Measurements from ENCODE around the gene OR10AD1. TPM values are rescaled to one million over a fixed set of nuclear protein-coding genes. Genes with fewer than 3 reads are reported as not detected.
A peak's percentile ranks its signal among the peaks of the same experiment; 100 is the strongest.

Gene OR10AD1
- total RNA-seq, 1 donor from 2014 or later = not detected

- Mint-ChIP-seq H3K4me3 (peak overlapping the region; percentile 95), H3K27ac (no peak overlapping the region), H3K4me1 (peaks cover 29% of the 10 kb centered on the region), H3K27me3 (peaks cover 65% of the 10 kb centered on the region), H3K9me3 (no peaks in the 10 kb centered on the region), H3K36me3 (ENCODE audit: low read depth) (peaks cover 2% of the 10 kb centered on the region)
- peak; percentile 62 for DNase-seq
- intact Hi-C loops (cut with micrococcal nuclease) = loop anchor here (10.0 kb wide), 3 partner anchors 280 to 630 kb away; partner anchors contain the start of genes CACNB3 and VDR
Observed at GRCh38 chr12:48184549-48184922, 18.6 kb downstream of the OR10AD1 start.

- peak overlapping the region; percentile 95 for H3K4me3 Mint-ChIP-seq
- no peak overlapping the region for H3K27ac Mint-ChIP-seq
- peaks cover 29% of the 10 kb centered on the region for H3K4me1 Mint-ChIP-seq
- peaks cover 65% of the 10 kb centered on the region for H3K27me3 Mint-ChIP-seq
- intact Hi-C loops (cut with micrococcal nuclease) = loop anchor here (1.0 to 10.0 kb wide), 5 partner anchors 14 to 631 kb away; partner anchors contain the start of genes CACNB3, SENP1 and VDR
- no peaks in the 10 kb centered on the region for H3K9me3 Mint-ChIP-seq
- peak; percentile 74 for DNase-seq
- H3K36me3 Mint-ChIP-seq (ENCODE audit: low read depth) = peaks cover 2% of the 10 kb centered on the region
Observed at GRCh38 chr12:48183876-48184548, 19.1 kb downstream of the OR10AD1 start.

DNA sequence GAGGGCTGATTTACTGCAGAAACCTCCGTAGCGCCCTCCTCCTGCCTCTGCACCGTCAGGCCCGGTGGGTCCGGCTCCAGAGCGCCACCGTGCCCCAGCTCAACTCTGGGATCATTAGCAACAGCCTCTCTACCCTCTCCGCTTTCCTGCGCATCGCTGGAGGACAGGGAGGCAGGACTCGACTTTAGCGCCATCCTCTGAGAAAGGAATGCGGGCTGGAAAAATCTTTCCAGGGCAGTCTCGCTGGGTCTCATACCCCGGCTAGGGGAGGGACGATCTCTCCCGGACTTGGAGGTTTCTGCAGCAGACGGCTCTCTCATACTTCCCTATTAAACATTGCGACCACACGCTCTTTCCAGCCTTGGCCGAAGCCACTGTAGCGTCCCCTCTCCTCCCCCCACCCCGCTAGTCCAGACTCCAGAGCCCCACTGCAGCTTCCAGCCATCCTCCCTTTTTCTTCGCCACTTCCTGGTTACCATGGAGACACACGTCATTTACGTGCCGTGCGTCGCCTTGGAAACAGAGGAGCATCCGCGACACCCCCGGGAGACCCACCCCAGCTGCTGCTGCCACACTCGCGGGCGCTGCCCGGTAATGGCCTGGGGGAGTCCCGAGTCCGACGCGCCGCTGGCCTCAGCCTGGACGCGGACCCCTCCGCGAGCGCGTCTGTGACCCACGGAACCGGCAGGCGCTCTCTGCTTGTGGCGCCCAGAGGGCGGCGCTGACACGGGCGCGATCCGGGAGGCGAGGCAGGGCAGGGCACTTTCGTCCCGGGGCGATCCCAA, 19.8 kb downstream of the OR10AD1 start, which contains the start of gene CCDC184:
Gene CCDC184, plus strand, starts transcription at position 554 of the 785 bp plus-strand sequence. CDS start 479 bp downstream, outside the sequence.
- DNase-seq = peak; percentile 95
- intact Hi-C loops (cut with micrococcal nuclease) = loop anchor here (1.0 to 10.0 kb wide), 5 partner anchors 15 to 632 kb away; partner anchors contain the start of genes CACNB3, SENP1 and VDR
- H3K27me3 Mint-ChIP-seq = peaks cover 68% of the 10 kb centered on the region
- peak within 1 kb of the TSS; percentile 95 for H3K4me3 Mint-ChIP-seq
- H3K36me3 Mint-ChIP-seq (ENCODE audit: low read depth) = peaks cover 2% of the 10 kb centered on the region
- H3K27ac Mint-ChIP-seq = peak within 1 kb of the TSS; percentile 85
- no peaks in the 10 kb centered on the region for H3K9me3 Mint-ChIP-seq
- peaks cover 29% of the 10 kb centered on the region for H3K4me1 Mint-ChIP-seq

DNA sequence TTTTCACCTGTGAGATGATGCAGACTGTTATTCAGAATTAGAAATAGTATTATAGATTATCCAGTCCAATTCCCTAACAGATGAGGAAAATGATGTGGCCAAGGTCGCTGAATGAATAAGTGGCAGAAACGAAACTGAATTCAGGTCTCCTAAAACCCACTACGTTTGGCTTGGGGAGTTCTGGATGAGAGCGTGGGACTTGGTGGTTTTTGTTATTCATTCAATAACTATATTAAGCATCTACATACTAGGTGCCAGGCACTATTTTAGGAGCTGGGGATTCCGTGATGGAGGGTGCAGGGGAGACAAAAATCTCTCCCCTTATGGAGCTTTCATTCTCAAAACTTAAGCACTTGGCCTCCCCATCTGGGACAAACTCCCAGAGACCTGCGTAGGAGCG, 20.5 kb downstream of the OR10AD1 start:
- H3K9me3 Mint-ChIP-seq = no peaks in the 10 kb centered on the region
- H3K27ac Mint-ChIP-seq = peak overlapping the region; percentile 85
- peaks cover 70% of the 10 kb centered on the region for H3K27me3 Mint-ChIP-seq
- no peak for DNase-seq
- peak overlapping the region; percentile 95 for H3K4me3 Mint-ChIP-seq
- peaks cover 2% of the 10 kb centered on the region for H3K36me3 Mint-ChIP-seq (ENCODE audit: low read depth)
- peaks cover 29% of the 10 kb centered on the region for H3K4me1 Mint-ChIP-seq
- intact Hi-C loops (cut with micrococcal nuclease) = loop anchor here (1.0 to 10.0 kb wide), 5 partner anchors 16 to 632 kb away; partner anchors contain the start of genes CACNB3, SENP1 and VDR

DNA sequence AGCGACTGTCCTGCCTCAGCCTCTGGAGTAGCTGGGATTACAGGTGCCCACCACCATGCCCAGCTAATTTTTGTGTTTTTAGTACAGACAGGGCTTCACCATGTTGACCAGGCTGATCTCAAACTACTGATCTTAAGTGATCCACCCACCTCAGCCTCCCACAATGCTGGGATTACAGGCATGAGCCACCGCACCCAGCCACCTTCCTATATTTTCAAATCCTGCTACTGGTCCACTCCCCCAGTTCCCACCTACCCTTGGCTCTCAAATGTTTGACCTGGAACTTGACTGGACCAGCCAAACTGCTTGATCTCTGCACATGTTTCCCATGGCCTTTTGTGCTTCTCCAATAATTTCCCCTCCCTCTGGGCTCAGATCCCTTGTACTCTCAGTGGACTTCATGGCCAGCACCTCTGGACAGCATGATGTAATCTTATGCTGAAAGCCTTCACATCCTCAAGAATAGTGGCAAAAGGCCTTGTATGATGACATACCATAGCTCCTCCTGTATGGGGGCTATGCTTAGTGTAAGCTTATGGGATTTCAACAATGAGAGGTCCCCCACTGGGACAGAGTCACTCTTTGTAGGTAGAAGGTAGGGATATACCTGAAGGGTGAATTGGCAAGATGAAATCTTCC, 22.1 kb downstream of the OR10AD1 start:
- Mint-ChIP-seq H3K4me3 (no peak overlapping the region), H3K9me3 (no peaks in the 10 kb centered on the region), H3K36me3 (ENCODE audit: low read depth) (no peaks in the 10 kb centered on the region), H3K27ac (no peak overlapping the region), H3K4me1 (peaks cover 31% of the 10 kb centered on the region), H3K27me3 (peaks cover 69% of the 10 kb centered on the region)
- no peak for DNase-seq
- intact Hi-C loops (cut with micrococcal nuclease) = loop anchor here (10.0 kb wide), 3 partner anchors 276 to 634 kb away; partner anchors contain the start of genes CACNB3 and VDR

- Mint-ChIP-seq H3K9me3 (no peaks in the 10 kb centered on the region), H3K27ac (no peak overlapping the region), H3K4me1 (peaks cover 32% of the 10 kb centered on the region), H3K27me3 (peaks cover 64% of the 10 kb centered on the region), H3K36me3 (ENCODE audit: low read depth) (no peaks in the 10 kb centered on the region), H3K4me3 (no peak overlapping the region)
- DNase-seq = no peak
- intact Hi-C loops (cut with micrococcal nuclease) = loop anchor here (10.0 kb wide), 3 partner anchors 276 to 634 kb away; partner anchors contain the start of genes CACNB3 and VDR
Observed at GRCh38 chr12:48180424-48180823, 22.7 kb downstream of the OR10AD1 start.

DNA sequence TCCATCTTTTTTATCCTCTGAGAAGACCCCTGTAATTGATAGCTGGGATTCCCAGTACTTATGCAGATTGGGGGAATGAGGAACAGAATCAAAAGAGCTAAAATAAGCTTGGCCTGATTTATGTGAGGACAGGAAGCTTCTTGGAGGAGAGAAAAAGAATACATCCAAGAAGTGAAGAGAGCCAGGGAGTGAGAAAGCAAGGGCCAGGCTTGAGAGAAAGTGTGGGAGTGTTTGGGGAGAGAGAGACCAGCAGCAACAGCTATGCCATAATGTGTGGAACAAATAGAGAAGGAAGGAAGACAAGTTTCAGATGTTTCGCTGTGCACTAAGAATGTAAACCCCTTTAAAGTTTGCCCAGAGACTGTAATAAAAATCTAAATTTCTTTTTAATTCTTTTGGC, 23.6 kb downstream of the OR10AD1 start:
- no peak overlapping the region for H3K4me3 Mint-ChIP-seq
- no peaks in the 10 kb centered on the region for H3K36me3 Mint-ChIP-seq (ENCODE audit: low read depth)
- peaks cover 54% of the 10 kb centered on the region for H3K27me3 Mint-ChIP-seq
- no peak overlapping the region for H3K27ac Mint-ChIP-seq
- no peaks in the 10 kb centered on the region for H3K9me3 Mint-ChIP-seq
- intact Hi-C loops (cut with micrococcal nuclease) = no loop called here
- peaks cover 29% of the 10 kb centered on the region for H3K4me1 Mint-ChIP-seq
- DNase-seq = no peak

GRCh38 chr12:48177982-48178381, 25.1 kb downstream of the OR10AD1 start:
- Mint-ChIP-seq H3K9me3 (no peaks in the 10 kb centered on the region), H3K27me3 (peaks cover 49% of the 10 kb centered on the region), H3K4me1 (peaks cover 24% of the 10 kb centered on the region), H3K36me3 (ENCODE audit: low read depth) (no peaks in the 10 kb centered on the region), H3K4me3 (no peak overlapping the region), H3K27ac (no peak overlapping the region)
- intact Hi-C loops (cut with micrococcal nuclease) = no loop called here
- DNase-seq = no peak

DNA sequence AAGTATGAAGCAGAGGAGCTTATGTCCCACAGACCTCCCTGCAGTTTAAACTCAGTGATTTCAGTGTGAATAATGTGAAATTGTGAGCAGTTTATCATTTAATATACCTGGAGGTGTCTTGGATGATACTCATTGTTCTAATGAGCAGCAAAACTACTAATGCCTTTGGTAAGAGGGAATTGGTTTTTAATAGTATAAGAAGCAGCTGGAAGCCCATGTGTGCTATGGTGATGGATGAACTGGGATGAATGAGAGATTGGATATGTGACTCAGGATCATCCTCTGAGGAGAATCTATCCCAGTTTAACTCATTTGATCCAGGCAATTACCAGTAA, 26.7 kb downstream of the OR10AD1 start:
- Mint-ChIP-seq H3K9me3 (no peaks in the 10 kb centered on the region), H3K4me1 (peaks cover 14% of the 10 kb centered on the region), H3K27ac (no peak overlapping the region), H3K27me3 (peaks cover 44% of the 10 kb centered on the region), H3K36me3 (ENCODE audit: low read depth) (no peaks in the 10 kb centered on the region), H3K4me3 (peak overlapping the region; percentile 36)
- intact Hi-C loops (cut with micrococcal nuclease) = no loop called here
- no peak for DNase-seq

DNA sequence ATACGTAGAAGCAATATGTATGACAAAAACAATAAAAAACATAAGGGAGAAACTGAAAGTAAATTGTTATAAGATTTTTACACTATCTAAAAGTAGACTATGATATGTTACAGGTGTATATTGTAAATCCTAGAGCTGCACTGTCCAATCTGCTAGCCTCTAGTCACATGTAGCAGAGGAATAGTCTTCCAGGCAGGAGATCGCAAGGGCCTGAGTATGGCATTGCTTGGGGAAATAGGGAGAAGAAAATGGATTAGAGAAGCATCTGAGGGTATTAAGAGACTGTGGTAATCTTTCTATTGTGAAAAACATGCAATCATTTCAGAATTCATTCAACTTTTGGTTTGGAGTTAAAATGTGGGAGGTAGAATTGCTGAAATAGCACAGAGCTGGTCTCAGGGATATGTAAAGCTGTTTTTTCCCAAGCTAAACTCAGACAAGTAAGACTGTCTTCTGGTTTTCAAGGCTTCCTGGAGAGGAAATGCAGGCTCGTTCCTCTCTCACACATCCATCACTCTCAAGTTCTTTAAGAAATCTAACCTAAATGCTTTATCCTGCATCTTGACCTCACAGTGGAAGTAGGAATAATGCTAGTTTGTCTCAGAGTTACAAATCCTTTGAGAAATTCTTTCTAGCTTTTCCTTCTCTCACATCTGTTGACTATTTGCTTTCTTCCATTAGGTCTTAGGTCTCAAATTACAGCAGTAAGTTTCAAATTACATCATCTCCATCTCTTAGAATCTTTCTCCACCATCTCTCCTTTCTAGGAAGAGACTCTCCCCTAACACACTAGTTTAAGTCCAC, 27.3 kb downstream of the OR10AD1 start:
- Mint-ChIP-seq H3K27me3 (peaks cover 39% of the 10 kb centered on the region), H3K27ac (no peak overlapping the region), H3K9me3 (no peaks in the 10 kb centered on the region)

GRCh38 chr12:48169011-48169410, 34.1 kb downstream of the OR10AD1 start:
- Mint-ChIP-seq H3K4me1 (peaks cover 2% of the 10 kb centered on the region), H3K27me3 (peaks cover 18% of the 10 kb centered on the region), H3K36me3 (ENCODE audit: low read depth) (no peaks in the 10 kb centered on the region), H3K27ac (no peak overlapping the region), H3K9me3 (no peaks in the 10 kb centered on the region), H3K4me3 (no peak overlapping the region)
- intact Hi-C loops (cut with micrococcal nuclease) = loop anchor here (5.0 kb wide), 2 partner anchors 87 to 452 kb away; no protein-coding TSS in a partner anchor
- DNase-seq = no peak

More for the DNA sequence above, 27.3 kb downstream of the OR10AD1 start:
- H3K4me3 Mint-ChIP-seq = peak overlapping the region; percentile 36
- peaks cover 14% of the 10 kb centered on the region for H3K4me1 Mint-ChIP-seq
- no peak for DNase-seq
- intact Hi-C loops (cut with micrococcal nuclease) = no loop called here
- H3K36me3 Mint-ChIP-seq (ENCODE audit: low read depth) = no peaks in the 10 kb centered on the region

DNA sequence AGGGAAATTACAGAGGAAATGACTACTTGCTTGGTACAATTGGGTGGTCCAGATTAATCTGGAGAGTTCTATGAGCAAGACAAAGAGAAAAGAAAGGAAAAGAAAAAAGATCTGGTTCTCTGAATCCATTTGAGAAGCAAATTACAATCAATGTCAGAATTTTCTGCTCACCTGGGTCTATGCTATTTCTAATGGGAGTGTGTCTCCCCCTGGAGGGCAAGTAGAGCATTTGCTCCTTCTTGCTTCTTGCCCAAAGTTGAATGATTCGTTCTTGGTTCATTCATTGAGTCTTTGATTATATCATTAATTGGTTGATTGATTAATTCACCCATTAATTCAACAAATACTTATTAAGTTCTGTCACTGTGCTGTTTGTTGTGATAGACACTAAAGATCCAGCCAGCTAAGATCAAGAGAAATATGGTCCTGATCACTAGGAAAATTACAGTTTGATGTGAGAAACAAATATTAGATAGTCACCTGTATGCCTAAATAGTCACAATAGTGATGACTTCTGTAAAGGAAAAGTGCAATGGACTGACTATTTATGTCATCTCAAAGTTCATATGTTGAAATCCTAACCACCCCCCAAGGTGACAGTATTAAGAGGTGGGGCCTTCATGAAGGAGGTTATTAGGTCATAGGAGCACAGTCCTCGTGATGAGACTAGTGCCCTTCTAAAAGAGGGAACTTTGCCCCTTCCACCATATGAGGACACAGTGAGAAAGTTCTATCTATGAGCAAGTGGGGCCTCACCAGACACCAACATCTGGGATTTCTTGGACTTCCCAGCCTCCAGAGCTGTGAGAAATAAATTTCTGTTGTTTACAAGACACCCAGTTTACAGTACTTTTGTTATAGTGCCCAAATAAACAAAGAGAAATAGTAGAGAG, 37.8 kb downstream of the OR10AD1 start:
- H3K4me1 Mint-ChIP-seq = no peaks in the 10 kb centered on the region
- H3K27ac Mint-ChIP-seq = no peak overlapping the region
- H3K9me3 Mint-ChIP-seq = no peaks in the 10 kb centered on the region
- H3K4me3 Mint-ChIP-seq = no peak overlapping the region
- no peaks in the 10 kb centered on the region for H3K36me3 Mint-ChIP-seq (ENCODE audit: low read depth)
- peak; percentile 88 for DNase-seq
- H3K27me3 Mint-ChIP-seq = peaks cover 30% of the 10 kb centered on the region
- intact Hi-C loops (cut with micrococcal nuclease) = loop anchor here (2.0 to 5.0 kb wide), 3 partner anchors 59 to 448 kb away; partner anchors contain the start of gene SENP1
